ENCODE results near the gene EML6.

GRCh38 chr2:54927085-54927750, 203.8 kb downstream of the EML6 start:
- no peak for TF ChIP-seq POLR2A (IDR thresholded peaks at IDR 0.05; ENCODE audit: low read length)
- TF ChIP-seq GATA1 (IDR thresholded peaks at IDR 0.05; ENCODE audit: low read depth, low read length): no peak
